Neural crest cell (in vitro differentiated cells): Measurements from ENCODE around the gene CTPS2. TPM values are rescaled to one million over a fixed set of nuclear protein-coding genes. Genes with fewer than 3 reads are reported as not detected.

Source experiments
- DNase-seq: peaks from one replicate; pipeline ENCODE4 v3.0.0; 2021; ENCODE audit warnings: low read depth, mixed read lengths, low spot score
- H3K27ac Mint-ChIP-seq: one replicate; pipeline ENCODE4 v1.8.0; 2021; ENCODE audit warnings: mild to moderate bottlenecking, mixed read lengths; ENCODE audit not compliant: unreplicated experiment
- H3K27me3 Mint-ChIP-seq: 2 replicates; pipeline ENCODE4 v1.8.0; 2021; ENCODE audit warnings: low read depth, mild to moderate bottlenecking, mixed read lengths
- H3K36me3 Mint-ChIP-seq: 2 replicates; pipeline ENCODE4 v1.8.0; 2021; ENCODE audit warnings: low read depth, mild to moderate bottlenecking, mixed read lengths
- H3K4me1 Mint-ChIP-seq: 2 replicates; pipeline ENCODE4 v1.8.0; 2021; ENCODE audit warnings: mixed read lengths
- H3K4me3 Mint-ChIP-seq: one replicate; pipeline ENCODE4 v1.8.0; 2021; ENCODE audit warnings: mild to moderate bottlenecking, mixed read lengths
- H3K9me3 Mint-ChIP-seq: 2 replicates; pipeline ENCODE4 v1.8.0; 2021; ENCODE audit warnings: mixed read lengths
- microRNA-seq: library from miRNA; unstranded; fragments of <30 nt; microRNA quantifications from one replicate; pipeline ENCODE4, GENCODE V29; 2020
- total RNA-seq: library from RNA; stranded (reverse); gene quantifications from 2 replicates; pipeline ENCODE4 v1.2.1, GENCODE V29; 2021
- TF ChIP-seq, protein P1 (sequence below): fragments of 200-600 bp; sonication (generic); conservative IDR thresholded peaks from 2 replicates; pipeline ENCODE4 v1.5.0; 2021; ENCODE audit warnings: antibody characterized with exemption, mild to moderate bottlenecking

CTPS2 gene
- total RNA-seq, 1 donor from 2014 or later, result 67.5 TPM

DNA sequence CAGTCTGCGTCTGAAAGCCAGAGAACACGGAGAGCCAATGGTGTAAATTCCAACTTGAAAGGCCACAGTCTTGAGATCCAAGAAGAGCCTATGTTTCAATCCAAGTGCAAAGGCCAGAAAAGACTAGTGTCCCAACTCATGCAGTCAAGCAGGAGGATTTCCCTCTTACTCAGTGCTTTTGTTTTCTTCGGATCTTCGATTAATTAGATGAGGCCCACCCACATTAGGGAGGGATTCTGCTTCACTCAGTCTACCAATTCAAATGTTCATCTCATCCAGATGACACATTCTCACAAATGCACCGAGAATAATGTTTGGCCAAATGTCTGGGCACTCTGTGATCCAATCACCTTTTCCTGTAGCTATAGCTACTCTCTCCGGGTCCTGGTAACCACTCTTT is 154.0 kb downstream of the CTPS2 start:
- peaks cover 5% of the 10 kb centered on the region for H3K9me3 Mint-ChIP-seq
- H3K36me3 Mint-ChIP-seq, result peaks cover 5% of the 10 kb centered on the region
- TF ChIP-seq, protein P1, sequence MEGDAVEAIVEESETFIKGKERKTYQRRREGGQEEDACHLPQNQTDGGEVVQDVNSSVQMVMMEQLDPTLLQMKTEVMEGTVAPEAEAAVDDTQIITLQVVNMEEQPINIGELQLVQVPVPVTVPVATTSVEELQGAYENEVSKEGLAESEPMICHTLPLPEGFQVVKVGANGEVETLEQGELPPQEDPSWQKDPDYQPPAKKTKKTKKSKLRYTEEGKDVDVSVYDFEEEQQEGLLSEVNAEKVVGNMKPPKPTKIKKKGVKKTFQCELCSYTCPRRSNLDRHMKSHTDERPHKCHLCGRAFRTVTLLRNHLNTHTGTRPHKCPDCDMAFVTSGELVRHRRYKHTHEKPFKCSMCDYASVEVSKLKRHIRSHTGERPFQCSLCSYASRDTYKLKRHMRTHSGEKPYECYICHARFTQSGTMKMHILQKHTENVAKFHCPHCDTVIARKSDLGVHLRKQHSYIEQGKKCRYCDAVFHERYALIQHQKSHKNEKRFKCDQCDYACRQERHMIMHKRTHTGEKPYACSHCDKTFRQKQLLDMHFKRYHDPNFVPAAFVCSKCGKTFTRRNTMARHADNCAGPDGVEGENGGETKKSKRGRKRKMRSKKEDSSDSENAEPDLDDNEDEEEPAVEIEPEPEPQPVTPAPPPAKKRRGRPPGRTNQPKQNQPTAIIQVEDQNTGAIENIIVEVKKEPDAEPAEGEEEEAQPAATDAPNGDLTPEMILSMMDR, result no peak
- H3K27ac Mint-ChIP-seq, result no peak overlapping the region
- no peaks in the 10 kb centered on the region for H3K27me3 Mint-ChIP-seq
- no peaks in the 10 kb centered on the region for H3K4me1 Mint-ChIP-seq
- DNase-seq, result no peak
- H3K4me3 Mint-ChIP-seq, result no peak overlapping the region

DNA sequence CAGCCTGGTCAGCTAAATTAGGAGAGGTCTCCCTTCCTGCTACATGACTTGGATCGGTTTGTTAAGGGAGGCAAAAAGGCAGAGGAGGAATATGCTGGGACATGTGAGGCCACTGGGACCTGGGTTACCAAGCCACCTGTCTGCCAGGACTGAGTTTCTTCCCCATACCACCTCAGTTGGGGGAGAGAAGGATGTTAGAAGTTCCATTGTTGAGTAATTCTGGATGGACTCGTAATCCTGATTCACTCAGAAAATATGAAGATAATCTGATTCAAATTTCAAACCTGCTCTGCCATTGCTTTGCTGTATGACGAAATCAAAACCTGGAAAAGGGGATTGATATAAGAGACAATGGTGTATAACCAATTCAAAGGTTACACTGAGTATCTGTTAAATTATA is 159.9 kb downstream of the CTPS2 start:
- Mint-ChIP-seq H3K4me1 (no peaks in the 10 kb centered on the region), H3K4me3 (no peak overlapping the region), H3K9me3 (peaks cover 9% of the 10 kb centered on the region), H3K27me3 (no peaks in the 10 kb centered on the region), H3K27ac (no peak overlapping the region), H3K36me3 (peaks cover 17% of the 10 kb centered on the region)
- TF ChIP-seq, protein P1, result no peak
- no peak for DNase-seq

DNA sequence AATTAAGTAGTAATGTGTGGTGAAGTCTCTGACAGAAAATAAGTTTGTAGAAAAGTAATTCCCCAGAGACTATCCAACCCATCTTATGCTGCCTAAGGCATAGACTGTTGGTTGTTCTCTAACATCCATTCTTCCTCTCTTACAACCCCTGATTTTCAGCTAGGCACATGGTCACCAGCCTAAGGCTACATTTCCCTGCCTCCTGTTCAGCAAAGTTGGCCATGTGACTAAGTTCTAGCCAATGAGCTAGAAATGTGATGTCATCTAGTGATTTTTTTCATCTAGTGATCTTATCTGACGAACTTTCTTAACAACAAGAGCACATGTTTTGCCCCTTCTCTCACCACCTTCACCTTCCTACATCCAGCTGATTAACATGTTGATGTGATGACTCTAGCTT is 164.8 kb downstream of the CTPS2 start:
- H3K9me3 Mint-ChIP-seq, result peaks cover 7% of the 10 kb centered on the region
- TF ChIP-seq, protein P1, result no peak
- H3K4me3 Mint-ChIP-seq, result no peak overlapping the region
- no peak for DNase-seq
- peaks cover 11% of the 10 kb centered on the region for H3K36me3 Mint-ChIP-seq
- H3K4me1 Mint-ChIP-seq, result no peaks in the 10 kb centered on the region
- no peak overlapping the region for H3K27ac Mint-ChIP-seq
- no peaks in the 10 kb centered on the region for H3K27me3 Mint-ChIP-seq

DNA sequence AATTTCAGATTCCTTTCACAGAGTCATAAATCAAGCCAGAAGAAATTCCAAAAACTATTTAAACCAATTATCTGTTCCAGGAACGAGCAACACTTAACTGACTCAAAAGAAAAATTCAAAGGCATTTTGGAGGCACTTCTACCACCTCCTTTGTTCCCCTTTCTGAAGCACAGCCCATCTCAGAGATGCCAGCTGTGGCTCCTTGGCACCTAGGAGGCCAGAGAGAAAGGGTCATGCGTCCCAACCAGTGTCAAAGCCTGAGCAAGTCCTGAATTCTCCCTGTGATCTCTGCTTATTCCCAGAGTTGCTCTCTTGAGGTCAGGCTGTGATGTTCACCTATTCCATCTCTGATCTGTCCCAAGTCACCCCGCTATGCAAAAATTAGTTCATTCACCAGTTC is 167.5 kb downstream of the CTPS2 start:
- Mint-ChIP-seq H3K9me3 (peaks cover 7% of the 10 kb centered on the region), H3K4me1 (no peaks in the 10 kb centered on the region), H3K36me3 (peaks cover 5% of the 10 kb centered on the region), H3K27ac (no peak overlapping the region), H3K4me3 (no peak overlapping the region), H3K27me3 (no peaks in the 10 kb centered on the region)
- TF ChIP-seq, protein P1, result no peak
- no peak for DNase-seq

Small RNAs within 50 kb of the gene (microRNA-seq; reads per million reads assigned to microRNA genes)
- gene MIR548AM, result not detected

Other genes with a start within 250 kb of the CTPS2 start
- gene S100G, start 62.5 kb downstream of the CTPS2 start, total RNA-seq, result not detected in 2 replicates
- 38.0 and 41.1 TPM in 2 replicates for gene SYAP1, start 6.9 kb upstream of the CTPS2 start, total RNA-seq
- 25.3 and 25.6 TPM in 2 replicates for gene TXLNG, start 73.8 kb upstream of the CTPS2 start, total RNA-seq
- 325 and 368 TPM in 2 replicates for gene RBBP7, start 157.7 kb upstream of the CTPS2 start, total RNA-seq
- 0.27 and 0.58 TPM in 2 replicates for gene REPS2, start 234.0 kb upstream of the CTPS2 start, total RNA-seq